Cardiac fibroblast (primary cell): Measurements from ENCODE around the gene LTBP1.

Experiments used
- DNase-seq, 2 donors: peaks; one replicate each; pipeline versions ENCODE4 v3.0.0 to v3.0.0-alpha.2; 2010; ENCODE audit warnings: low read depth in 2 of 2
- H3K4me3 ChIP-seq, 2 donors: replicated peaks in 1 of 2; 1 replicate in 1 of 2; 2 replicates in 1 of 2; pipeline ENCODE4 v1.5.1; 2011; ENCODE audit warnings: low read depth in 2 of 2, low read length in 2 of 2, mild to moderate bottlenecking in 2 of 2, moderate library complexity in 1 of 2
- CTCF ChIP-seq: IDR thresholded peaks from one replicate; pipeline ENCODE4 v1.5.1; 2011; ENCODE audit warnings: low read depth, mild to moderate bottlenecking, low read length, inconsistent platforms

The LTBP1 gene

GRCh38 chr2:33215299-33215698 is 268.5 kb downstream of the LTBP1 start:
- DNase-seq: peak; percentile 85 to 95
- no peak overlapping the region for H3K4me3 ChIP-seq
- TF ChIP-seq CTCF: no peak

GRCh38 chr2:33215983-33216382 is 269.2 kb downstream of the LTBP1 start:
- DNase-seq: no peak

GRCh38 chr2:33216508-33217182 is 269.9 kb downstream of the LTBP1 start:
- no peak for TF ChIP-seq CTCF

More at GRCh38 chr2:33215983-33216382, 269.2 kb downstream of the LTBP1 start:
- no peak for TF ChIP-seq CTCF
- H3K4me3 ChIP-seq: no peak overlapping the region

GRCh38 chr2:33217406-33217805 is 270.7 kb downstream of the LTBP1 start:
- H3K4me3 ChIP-seq: no peak overlapping the region
- DNase-seq: no peak
- no peak for TF ChIP-seq CTCF

More at GRCh38 chr2:33216508-33217182, 269.9 kb downstream of the LTBP1 start:
- peak; percentile 62 to 77 for DNase-seq
- H3K4me3 ChIP-seq: no peak overlapping the region

- no peak for TF ChIP-seq CTCF
- no peak for DNase-seq
- no peak overlapping the region for H3K4me3 ChIP-seq
These were observed 272.4 kb downstream of the LTBP1 start for GRCh38 chr2:33219114-33219513.

- no peak for TF ChIP-seq CTCF
- DNase-seq: peak in 1 of 2 donors; percentile 56
- no peak overlapping the region for H3K4me3 ChIP-seq
These were observed 273.1 kb downstream of the LTBP1 start for GRCh38 chr2:33219850-33220275.

GRCh38 chr2:33220533-33220932 is 273.8 kb downstream of the LTBP1 start:
- TF ChIP-seq CTCF: no peak
- no peak for DNase-seq

More at GRCh38 chr2:33220533-33220932, 273.8 kb downstream of the LTBP1 start:
- H3K4me3 ChIP-seq: no peak overlapping the region
